C4-2B (cell line): Measurements from ENCODE around the gene SHMT1.
A peak's percentile ranks its signal among the peaks of the same experiment; 100 is the strongest.

ENCODE experiments used
- H3K27ac ChIP-seq: fragments of 450-650 bp; 2 replicates; pipeline ENCODE4 v1.5.1; 2017
- ZFX ChIP-seq: fragments of 450-650 bp; IDR thresholded peaks from 2 replicates; pipeline ENCODE4 v1.6.1; 2017
- TF ChIP-seq, protein P1 (sequence below): fragments of 450-650 bp; conservative IDR thresholded peaks from 2 replicates; pipeline ENCODE4 v1.5.1; 2017; ENCODE audit warnings: mild to moderate bottlenecking

The SHMT1 gene

DNA sequence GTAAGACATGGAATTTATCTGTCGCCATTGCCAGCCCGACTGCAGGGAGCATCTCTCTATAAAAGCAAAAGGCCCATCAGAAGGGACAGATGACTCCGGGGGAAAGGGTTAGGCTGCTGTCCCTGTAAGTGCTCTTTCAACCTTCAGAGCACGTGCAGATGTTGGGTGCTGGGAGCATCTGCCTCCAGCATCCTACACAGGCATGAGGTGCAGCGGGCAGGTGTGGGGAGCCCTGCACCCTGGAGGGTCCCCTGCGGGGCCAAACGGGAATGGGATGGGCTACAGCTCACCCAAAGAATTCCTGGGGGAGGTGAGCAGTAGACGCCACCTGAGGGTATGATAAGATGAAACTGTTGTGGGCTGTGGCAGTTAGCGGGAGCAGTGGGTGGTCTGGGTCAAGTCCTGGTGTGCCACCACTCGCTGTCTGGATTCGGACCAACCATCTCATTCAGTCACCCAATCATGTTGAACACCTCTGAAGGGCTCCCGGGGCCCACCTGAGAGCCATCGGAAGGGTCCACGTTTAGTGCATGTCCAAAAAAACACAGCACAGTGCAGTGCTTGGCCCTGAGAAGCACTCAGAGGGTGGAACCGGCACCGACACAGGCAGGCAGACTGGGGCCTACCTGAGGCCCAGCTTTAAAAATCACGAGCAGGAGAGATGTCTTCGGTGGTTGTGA, 44.4 kb downstream of the SHMT1 start:
- TF ChIP-seq, protein P1, sequence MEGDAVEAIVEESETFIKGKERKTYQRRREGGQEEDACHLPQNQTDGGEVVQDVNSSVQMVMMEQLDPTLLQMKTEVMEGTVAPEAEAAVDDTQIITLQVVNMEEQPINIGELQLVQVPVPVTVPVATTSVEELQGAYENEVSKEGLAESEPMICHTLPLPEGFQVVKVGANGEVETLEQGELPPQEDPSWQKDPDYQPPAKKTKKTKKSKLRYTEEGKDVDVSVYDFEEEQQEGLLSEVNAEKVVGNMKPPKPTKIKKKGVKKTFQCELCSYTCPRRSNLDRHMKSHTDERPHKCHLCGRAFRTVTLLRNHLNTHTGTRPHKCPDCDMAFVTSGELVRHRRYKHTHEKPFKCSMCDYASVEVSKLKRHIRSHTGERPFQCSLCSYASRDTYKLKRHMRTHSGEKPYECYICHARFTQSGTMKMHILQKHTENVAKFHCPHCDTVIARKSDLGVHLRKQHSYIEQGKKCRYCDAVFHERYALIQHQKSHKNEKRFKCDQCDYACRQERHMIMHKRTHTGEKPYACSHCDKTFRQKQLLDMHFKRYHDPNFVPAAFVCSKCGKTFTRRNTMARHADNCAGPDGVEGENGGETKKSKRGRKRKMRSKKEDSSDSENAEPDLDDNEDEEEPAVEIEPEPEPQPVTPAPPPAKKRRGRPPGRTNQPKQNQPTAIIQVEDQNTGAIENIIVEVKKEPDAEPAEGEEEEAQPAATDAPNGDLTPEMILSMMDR, result no peak
- no peak for TF ChIP-seq ZFX
- H3K27ac ChIP-seq, result no peak overlapping the region

DNA sequence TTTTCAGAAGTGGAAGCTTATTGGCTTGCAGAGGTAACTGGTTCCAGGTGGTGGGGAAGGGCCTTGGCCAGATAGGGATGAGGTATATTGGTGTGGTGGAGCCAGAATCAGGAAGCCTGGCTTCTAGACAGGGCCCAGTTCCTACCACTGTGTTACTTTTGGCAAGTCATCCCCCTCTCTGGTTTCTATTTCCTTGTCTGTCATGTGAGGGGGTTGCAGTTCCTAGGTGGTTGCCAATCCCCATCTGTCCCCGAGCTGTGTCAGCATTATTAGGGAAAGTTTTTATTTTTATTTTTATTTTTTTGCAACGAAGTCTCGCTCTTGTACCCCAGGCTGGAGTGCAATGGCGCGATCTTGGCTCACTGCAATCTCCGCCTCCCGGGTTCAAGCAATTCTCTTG, 45.2 kb downstream of the SHMT1 start:
- TF ChIP-seq, protein P1, result no peak
- TF ChIP-seq ZFX, result no peak
- no peak overlapping the region for H3K27ac ChIP-seq

GRCh38 chr17:18315961-18316360, 47.4 kb downstream of the SHMT1 start:
- H3K27ac ChIP-seq, result peak overlapping the region; percentile 92
- TF ChIP-seq ZFX, result no peak
- TF ChIP-seq, protein P1, result no peak

GRCh38 chr17:18315562-18315922, 47.8 kb downstream of the SHMT1 start:
- TF ChIP-seq ZFX, result peak; percentile 88; the same call in 1 of the 2 replicates
- TF ChIP-seq, protein P1, result no peak
- H3K27ac ChIP-seq, result peak overlapping the region; percentile 92

DNA sequence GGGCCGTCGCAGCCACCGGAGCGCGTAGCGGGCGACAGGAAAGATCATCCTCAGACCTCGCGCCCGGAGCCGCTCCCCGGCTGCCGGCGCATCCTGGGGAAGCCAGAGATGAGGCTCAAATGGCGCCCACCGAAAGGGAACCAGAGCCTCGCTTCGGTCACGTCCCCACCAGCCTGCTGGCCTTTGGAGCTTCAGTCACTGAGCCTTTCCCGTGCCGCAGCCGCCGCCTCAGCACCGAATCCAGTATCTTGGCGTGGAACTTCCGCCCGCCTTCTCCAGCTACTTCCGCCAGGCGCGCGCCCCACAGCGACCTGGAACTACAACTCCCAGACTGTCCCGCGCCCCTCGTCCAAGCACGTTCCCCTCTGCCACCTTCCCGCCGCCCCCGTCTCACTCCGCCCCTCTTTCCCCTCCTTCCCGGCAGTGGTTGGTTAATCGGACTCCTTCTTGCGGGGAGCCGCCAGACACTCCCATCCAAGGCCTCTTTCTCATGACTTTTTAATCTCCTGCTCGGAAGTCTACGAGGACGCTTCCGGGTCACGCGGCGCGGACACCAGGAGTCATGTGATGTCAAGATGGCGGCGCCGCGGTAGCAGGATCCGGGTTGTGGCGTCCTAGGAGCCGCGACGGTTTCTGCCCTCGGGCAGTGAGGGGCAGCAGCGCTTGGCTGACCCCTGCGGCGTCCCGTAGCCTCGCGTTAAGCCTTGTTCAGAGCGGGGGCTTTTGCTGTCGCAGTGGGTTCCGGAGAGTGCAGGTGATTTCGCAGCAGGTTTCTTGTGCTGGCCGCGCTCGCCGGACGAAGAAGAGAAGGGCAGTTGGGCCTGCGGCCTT, 48.4 kb downstream of the SHMT1 start, which contains the start of the genes SMCR8 and TOP3A:
Gene SMCR8, plus strand, starts transcription at position 563 of the 831 bp plus-strand sequence. CDS start 497 bp downstream, outside the sequence.
Gene TOP3A, minus strand, starts transcription at position 264 of the 831 bp plus-strand sequence. Its CDS starts 216 bp downstream, at position 48.
- TF ChIP-seq ZFX, result no peak
- TF ChIP-seq, protein P1, result no peak
- H3K27ac ChIP-seq, result peak within 1 kb of the TSS; percentile 92

DNA sequence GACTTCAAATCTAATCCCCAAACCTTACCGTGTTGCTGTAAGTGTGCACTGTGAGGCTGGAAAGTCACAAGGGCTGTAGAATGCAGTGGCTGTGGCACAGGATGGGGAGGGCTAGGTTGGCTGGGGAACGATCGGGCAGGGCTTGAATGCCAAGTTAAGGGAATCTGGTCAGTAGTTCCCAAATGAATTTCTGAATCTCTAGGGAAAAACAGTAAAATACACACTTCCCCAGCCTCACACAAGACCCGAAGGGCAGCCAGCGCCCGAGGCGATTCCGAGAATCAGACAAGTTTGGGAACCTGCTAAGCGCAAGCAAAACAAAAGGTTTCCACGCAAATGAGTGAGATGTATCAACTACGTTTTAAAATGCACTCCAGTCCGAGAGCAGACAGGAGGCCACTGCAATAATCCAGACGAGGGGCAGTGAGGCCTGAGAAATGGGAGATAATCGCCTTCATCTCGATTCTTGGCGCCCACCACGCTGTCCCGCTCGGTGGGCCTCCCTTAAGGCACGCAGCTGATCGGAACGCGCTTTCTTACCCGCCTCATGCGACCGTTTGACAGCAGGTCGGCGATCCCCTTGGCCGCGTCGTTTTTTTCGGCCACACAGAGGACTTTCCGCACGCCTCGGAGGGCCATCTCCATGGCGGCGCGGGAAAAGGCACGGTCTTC, 49.2 kb downstream of the SHMT1 start:
- H3K27ac ChIP-seq, result peak overlapping the region; percentile 92
- TF ChIP-seq, protein P1, result no peak
- TF ChIP-seq ZFX, result peak; percentile 31; the same call in 1 of the 2 replicates
